ENCODE results near the gene DPP3. TPM values are rescaled to one million over a fixed set of nuclear protein-coding genes. Genes with fewer than 3 reads are reported as not detected.

The DPP3 gene
- total and polyA plus RNA-seq, 4 donors: 10.9 to 41.0 (median 27.3) TPM

DNA sequence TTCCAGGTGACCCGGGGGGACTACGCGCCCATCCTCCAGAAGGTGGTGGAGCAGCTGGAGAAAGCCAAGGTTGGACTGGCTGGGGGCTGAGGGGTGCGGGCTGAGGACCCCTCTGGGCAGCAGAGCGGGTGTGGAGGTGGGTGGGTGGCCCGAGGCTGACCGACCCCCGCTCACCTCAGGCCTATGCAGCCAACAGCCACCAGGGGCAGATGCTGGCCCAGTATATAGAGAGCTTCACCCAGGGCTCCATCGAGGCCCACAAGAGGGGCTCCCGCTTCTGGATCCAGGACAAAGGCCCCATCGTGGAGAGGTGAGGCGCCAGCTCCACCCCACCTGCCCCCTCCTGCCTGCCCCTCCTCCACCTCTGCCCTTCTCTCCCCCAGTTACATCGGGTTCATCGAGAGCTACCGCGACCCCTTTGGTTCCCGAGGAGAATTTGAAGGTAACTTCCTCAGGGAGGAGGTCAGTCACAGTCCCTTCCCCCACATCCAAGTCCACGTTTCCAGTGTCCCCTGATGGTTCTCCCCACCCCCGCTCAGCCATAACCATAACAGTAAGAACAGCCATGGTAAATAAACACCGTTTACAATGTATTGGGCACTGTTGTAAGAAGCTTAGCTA lies 11.2 kb downstream of the DPP3 start:
- TF ChIP-seq NR2F2 (IDR thresholded peaks at IDR 0.05) (no peak), ZBTB33 (IDR thresholded peaks at IDR 0.05) (no peak), RXRA (IDR thresholded peaks at IDR 0.05) (no peak), ATF3 (IDR thresholded peaks at IDR 0.05) (no peak), FOXA1 (IDR thresholded peaks at IDR 0.05) (no peak), JUND (IDR thresholded peaks at IDR 0.05) (no peak), TAF1 (conservative IDR thresholded peaks at IDR 0.05) (no peak), GABPA (IDR thresholded peaks at IDR 0.05 in 1 of 2, conservative IDR thresholded peaks at IDR 0.05 in 1 of 2) (no peak), HNF4A (conservative IDR thresholded peaks at IDR 0.05) (no peak), REST (IDR thresholded peaks at IDR 0.05) (no peak), EGR1 (IDR thresholded peaks at IDR 0.05; ENCODE audit: low read depth in 2 of 2) (no peak)
- no peak overlapping the region for H3K4me3 ChIP-seq (ENCODE audit: low read depth in 1 of 3, low read length in 3 of 3)
- WGBS: 87% methylated on average over 20 of the region's 20 CpGs

GRCh38 chr11:66492161-66492865 lies 12.1 kb downstream of the DPP3 start:
- no peak overlapping the region for H3K27ac ChIP-seq (ENCODE audit: low read depth in 1 of 2, low read length in 2 of 2)
- 92% methylated on average over 10 of the region's 10 CpGs for WGBS
- H3K4me1 ChIP-seq (ENCODE audit: control insufficient read depth in 4 of 4, insufficient read depth in 4 of 4, low read length in 3 of 4): no peaks in the 10 kb centered on the region
- no peak overlapping the region for H3K9ac ChIP-seq (ENCODE audit: low read depth in 1 of 2, low read length in 2 of 2)
- no peaks in the 10 kb centered on the region for H3K27me3 ChIP-seq (ENCODE audit: control insufficient read depth in 4 of 4, insufficient read depth in 4 of 4, low read length in 3 of 4)
- H3K36me3 ChIP-seq (ENCODE audit: control insufficient read depth in 4 of 4, insufficient read depth in 3 of 4, low read depth in 1 of 4, low read length in 3 of 4): peaks cover 5 to 50% (median 8%) of the 10 kb centered on the region in 4 donors
- H3K9me3 ChIP-seq (ENCODE audit: control insufficient read depth in 4 of 4, low read length in 3 of 4): no peaks in the 10 kb centered on the region
- H3K4me3 ChIP-seq (ENCODE audit: low read depth in 1 of 3, low read length in 3 of 3): no peak overlapping the region
- DNase-seq (ENCODE audit: low spot score): no peak
- TF ChIP-seq, protein P1, sequence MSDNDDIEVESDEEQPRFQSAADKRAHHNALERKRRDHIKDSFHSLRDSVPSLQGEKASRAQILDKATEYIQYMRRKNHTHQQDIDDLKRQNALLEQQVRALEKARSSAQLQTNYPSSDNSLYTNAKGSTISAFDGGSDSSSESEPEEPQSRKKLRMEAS (IDR thresholded peaks at IDR 0.05): no peak
- TF ChIP-seq REST (IDR thresholded peaks at IDR 0.05) (no peak), JUND (IDR thresholded peaks at IDR 0.05) (no peak), EGR1 (IDR thresholded peaks at IDR 0.05; ENCODE audit: low read depth in 2 of 2) (no peak), GABPA (IDR thresholded peaks at IDR 0.05 in 1 of 2, conservative IDR thresholded peaks at IDR 0.05 in 1 of 2) (no peak), FOXA2 (IDR thresholded peaks at IDR 0.05) (no peak)

More for the DNA sequence above, 11.2 kb downstream of the DPP3 start:
- Histone ChIP-seq H3K9me3 (ENCODE audit: control insufficient read depth in 4 of 4, low read length in 3 of 4) (no peaks in the 10 kb centered on the region), H3K27ac (ENCODE audit: low read depth in 1 of 2, low read length in 2 of 2) (no peak overlapping the region), H3K4me1 (ENCODE audit: control insufficient read depth in 4 of 4, insufficient read depth in 4 of 4, low read length in 3 of 4) (no peaks in the 10 kb centered on the region), H3K36me3 (ENCODE audit: control insufficient read depth in 4 of 4, insufficient read depth in 3 of 4, low read depth in 1 of 4, low read length in 3 of 4) (peaks cover 4 to 48% (median 8%) of the 10 kb centered on the region in 4 donors), H3K9ac (ENCODE audit: low read depth in 1 of 2, low read length in 2 of 2) (no peak overlapping the region), H3K27me3 (ENCODE audit: control insufficient read depth in 4 of 4, insufficient read depth in 4 of 4, low read length in 3 of 4) (no peaks in the 10 kb centered on the region)
- no peak for DNase-seq (ENCODE audit: low spot score)
